HEK293 (cell line): Measurements from ENCODE around the gene MAP3K12.

Source experiments
- GLI4 ChIP-seq: fragments of 450-650 bp; formaldehyde crosslinking; IDR thresholded peaks from 2 replicates; pipeline ENCODE4 v1.5.1; 2016; ENCODE audit warnings: missing biosample characterization, missing genetic modification characterization
- OSR2 ChIP-seq: fragments of 450-650 bp; formaldehyde crosslinking; IDR thresholded peaks from 2 replicates; pipeline ENCODE4 v1.5.1; 2016; ENCODE audit warnings: missing biosample characterization, missing genetic modification characterization
- REPIN1 ChIP-seq: fragments of 450-650 bp; formaldehyde crosslinking; IDR thresholded peaks from 2 replicates; pipeline ENCODE4 v1.5.1; 2017; ENCODE audit warnings: missing biosample characterization, missing genetic modification characterization, low read depth
- SP3 ChIP-seq: fragments of 450-650 bp; formaldehyde crosslinking; IDR thresholded peaks from 2 replicates; pipeline ENCODE4 v1.5.1; 2016; ENCODE audit warnings: missing biosample characterization, missing genetic modification characterization
- TCF7L2 ChIP-seq: IDR thresholded peaks from 2 replicates; pipeline ENCODE4 v1.6.1; 2011; ENCODE audit warnings: low read depth, mild to moderate bottlenecking, inconsistent platforms, low read length, moderate library complexity, borderline replicate concordance
- ZBTB20 ChIP-seq: fragments of 450-650 bp; formaldehyde crosslinking; IDR thresholded peaks from 2 replicates; pipeline ENCODE4 v1.5.1; 2016; ENCODE audit warnings: missing biosample characterization, missing genetic modification characterization
- ZBTB21 ChIP-seq: fragments of 450-650 bp; formaldehyde crosslinking; IDR thresholded peaks from 2 replicates; pipeline ENCODE4 v1.5.1; 2017; ENCODE audit warnings: missing biosample characterization, missing genetic modification characterization
- ZEB2 ChIP-seq: fragments of 450-650 bp; formaldehyde crosslinking; IDR thresholded peaks from 2 replicates; pipeline ENCODE4 v1.5.1; 2016; ENCODE audit warnings: missing biosample characterization, missing genetic modification characterization
- ZFP69B ChIP-seq: fragments of 450-650 bp; formaldehyde crosslinking; IDR thresholded peaks from 2 replicates; pipeline ENCODE4 v1.5.1; 2016; ENCODE audit warnings: missing biosample characterization, missing genetic modification characterization
- ZNF138 ChIP-seq: fragments of 450-650 bp; formaldehyde crosslinking; IDR thresholded peaks from 2 replicates; pipeline ENCODE4 v1.5.1; 2016; ENCODE audit warnings: missing biosample characterization, missing genetic modification characterization, borderline replicate concordance
- ZNF155 ChIP-seq: fragments of 450-650 bp; formaldehyde crosslinking; IDR thresholded peaks from 2 replicates; pipeline ENCODE4 v1.5.1; 2016; ENCODE audit warnings: missing biosample characterization, missing genetic modification characterization
- ZNF16 ChIP-seq: fragments of 450-650 bp; formaldehyde crosslinking; IDR thresholded peaks from 2 replicates; pipeline ENCODE4 v1.5.1; 2016; ENCODE audit warnings: low read depth, missing biosample characterization, missing genetic modification characterization
- ZNF211 ChIP-seq: fragments of 450-650 bp; formaldehyde crosslinking; IDR thresholded peaks from 2 replicates; pipeline ENCODE4 v1.5.1; 2016; ENCODE audit warnings: low read depth, missing biosample characterization, missing genetic modification characterization
- ZNF223 ChIP-seq: fragments of 450-650 bp; formaldehyde crosslinking; IDR thresholded peaks from 2 replicates; pipeline ENCODE4 v1.5.1; 2016; ENCODE audit warnings: missing biosample characterization, missing genetic modification characterization
- ZNF23 ChIP-seq: fragments of 450-650 bp; formaldehyde crosslinking; IDR thresholded peaks from 2 replicates; pipeline ENCODE4 v1.5.1; 2016; ENCODE audit warnings: missing biosample characterization, missing genetic modification characterization, borderline replicate concordance
- ZNF324 ChIP-seq: fragments of 450-650 bp; formaldehyde crosslinking; IDR thresholded peaks from 2 replicates; pipeline ENCODE4 v1.5.1; 2016; ENCODE audit warnings: missing biosample characterization, missing genetic modification characterization
- ZNF366 ChIP-seq: fragments of 450-650 bp; formaldehyde crosslinking; conservative IDR thresholded peaks from 2 replicates; pipeline ENCODE4 v1.5.1; 2016; ENCODE audit warnings: missing biosample characterization, missing genetic modification characterization
- ZNF426 ChIP-seq: fragments of 450-650 bp; formaldehyde crosslinking; IDR thresholded peaks from 2 replicates; pipeline ENCODE4 v1.5.1; 2017; ENCODE audit warnings: missing biosample characterization, missing genetic modification characterization, mild to moderate bottlenecking, inconsistent platforms, moderate library complexity
- ZNF571 ChIP-seq: fragments of 450-650 bp; formaldehyde crosslinking; IDR thresholded peaks from 2 replicates; pipeline ENCODE4 v1.5.0; 2017; ENCODE audit warnings: missing biosample characterization, missing genetic modification characterization
- ZNF585B ChIP-seq: fragments of 450-650 bp; formaldehyde crosslinking; IDR thresholded peaks from 2 replicates; pipeline ENCODE4 v1.5.1; 2016; ENCODE audit warnings: missing biosample characterization, missing genetic modification characterization
- ZNF596 ChIP-seq: fragments of 450-650 bp; IDR thresholded peaks from 2 replicates; pipeline ENCODE4 v1.5.0; 2018; ENCODE audit warnings: missing biosample characterization, mild to moderate bottlenecking, missing genetic modification characterization, moderate library complexity
- ZNF600 ChIP-seq: fragments of 450-650 bp; formaldehyde crosslinking; IDR thresholded peaks from 2 replicates; pipeline ENCODE4 v1.5.1; 2016; ENCODE audit warnings: missing biosample characterization, missing genetic modification characterization
- ZNF621 ChIP-seq: fragments of 450-650 bp; formaldehyde crosslinking; IDR thresholded peaks from 2 replicates; pipeline ENCODE4 v1.5.1; 2017; ENCODE audit warnings: missing biosample characterization, missing genetic modification characterization
- ZNF654 ChIP-seq: fragments of 450-650 bp; formaldehyde crosslinking; IDR thresholded peaks from 2 replicates; pipeline ENCODE4 v1.5.1; 2016; ENCODE audit warnings: low read depth, missing biosample characterization, missing genetic modification characterization
- ZNF792 ChIP-seq: fragments of 450-650 bp; formaldehyde crosslinking; IDR thresholded peaks from 2 replicates; pipeline ENCODE4 v1.5.1; 2016; ENCODE audit warnings: missing biosample characterization, missing genetic modification characterization
- ZSCAN16 ChIP-seq: fragments of 450-650 bp; formaldehyde crosslinking; IDR thresholded peaks from 2 replicates; pipeline ENCODE4 v1.5.1; 2016; ENCODE audit warnings: missing biosample characterization, missing genetic modification characterization
- TF ChIP-seq, protein P1 (sequence below): fragments of 450-650 bp; formaldehyde crosslinking; IDR thresholded peaks from 2 replicates; pipeline ENCODE4 v1.5.1; 2016; ENCODE audit warnings: missing biosample characterization, missing genetic modification characterization
- TF ChIP-seq, protein P2 (sequence below): fragments of 450-650 bp; formaldehyde crosslinking; IDR thresholded peaks from 2 replicates; pipeline ENCODE4 v1.5.1; 2016; ENCODE audit warnings: missing biosample characterization, missing genetic modification characterization
- TF ChIP-seq, protein P3 (sequence below): fragments of 450-650 bp; formaldehyde crosslinking; IDR thresholded peaks from 2 replicates; pipeline ENCODE4 v1.5.1; 2016; ENCODE audit warnings: missing biosample characterization, missing genetic modification characterization
- TF ChIP-seq, protein P4 (sequence below): fragments of 450-650 bp; formaldehyde crosslinking; IDR thresholded peaks from 2 replicates; pipeline ENCODE4 v1.5.1; 2016; ENCODE audit warnings: missing biosample characterization, missing genetic modification characterization
- TF ChIP-seq, protein P5 (sequence below): fragments of 450-650 bp; formaldehyde crosslinking; IDR thresholded peaks from 2 replicates; pipeline ENCODE4 v1.5.1; 2016; ENCODE audit warnings: missing biosample characterization, missing genetic modification characterization, borderline replicate concordance

MAP3K12 gene

DNA sequence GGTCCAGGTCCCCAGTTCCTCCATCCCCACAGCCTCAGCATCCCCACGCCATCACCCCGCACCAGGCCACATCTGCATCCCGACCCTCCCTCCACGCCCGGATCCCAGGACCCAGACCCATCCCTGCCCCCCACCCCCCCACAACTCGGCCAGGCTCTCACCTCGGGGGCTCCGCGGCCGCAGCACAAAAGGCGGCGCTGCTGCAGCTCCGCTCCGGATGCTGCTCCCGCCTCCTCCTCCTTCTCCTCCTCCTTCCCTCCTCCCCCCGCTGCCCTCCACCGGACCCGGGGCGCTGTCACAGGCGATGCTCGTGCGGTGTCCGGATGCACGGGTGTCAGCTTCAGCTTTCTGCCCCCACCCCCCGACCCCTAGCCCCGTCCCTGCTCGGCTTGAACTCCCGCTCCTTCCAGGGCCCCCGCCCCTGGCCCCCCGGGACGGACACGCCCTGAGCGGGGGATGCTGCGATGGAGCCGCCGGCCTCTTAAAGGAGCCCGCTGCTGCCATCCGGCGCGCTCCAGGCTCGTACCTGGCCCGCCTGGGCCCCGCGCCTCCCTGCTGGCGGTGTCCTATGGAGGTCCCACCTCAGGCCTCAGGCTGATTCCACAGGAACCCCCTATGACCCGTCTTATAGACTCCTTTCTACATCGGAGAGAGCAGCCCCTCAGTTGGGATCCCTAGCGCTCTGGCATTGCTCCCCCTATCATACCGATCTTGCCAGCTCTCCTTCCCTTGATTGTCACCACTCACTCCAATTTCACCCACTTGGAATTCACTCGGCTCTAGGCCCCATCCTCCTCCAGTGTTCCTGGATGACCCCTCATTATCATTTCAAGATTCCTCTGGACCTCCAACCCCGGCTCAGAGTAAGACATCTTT is at the start of gene MAP3K12 (continued):
- TF ChIP-seq, protein P1, sequence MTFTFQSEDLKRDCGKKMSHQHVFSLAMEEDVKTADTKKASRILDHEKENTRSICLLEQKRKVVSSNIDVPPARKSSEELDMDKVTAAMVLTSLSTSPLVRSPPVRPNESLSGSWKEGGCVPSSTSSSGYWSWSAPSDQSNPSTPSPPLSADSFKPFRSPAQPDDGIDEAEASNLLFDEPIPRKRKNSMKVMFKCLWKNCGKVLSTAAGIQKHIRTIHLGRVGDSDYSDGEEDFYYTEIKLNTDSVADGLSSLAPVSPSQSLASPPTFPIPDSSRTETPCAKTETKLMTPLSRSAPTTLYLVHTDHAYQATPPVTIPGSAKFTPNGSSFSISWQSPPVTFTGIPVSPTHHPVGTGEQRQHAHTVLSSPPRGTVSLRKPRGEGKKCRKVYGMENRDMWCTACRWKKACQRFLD (tag by site-specific recombination) = no peak
- TF ChIP-seq ZNF585B (tag by site-specific recombination) (no peak), ZNF654 (no peak), ZNF324 (tag by site-specific recombination) (no peak), TCF7L2 (no peak), ZNF155 (tag by site-specific recombination) (no peak), REPIN1 (tag by site-specific recombination) (no peak), OSR2 (tag by site-specific recombination) (no peak), ZNF366 (tag by site-specific recombination) (no peak; the same call in 1 of the 2 replicates), ZNF138 (tag by site-specific recombination) (no peak), SP3 (tag by site-specific recombination) (peak; percentile 59), ZBTB20 (tag by site-specific recombination) (peak; percentile 7; the same call in 1 of the 2 replicates), ZNF792 (no peak), ZNF426 (tag by site-specific recombination) (no peak), ZNF571 (tag by site-specific recombination) (no peak), ZFP69B (tag by site-specific recombination) (peak; percentile 77; the same call in 1 of the 2 replicates), ZNF23 (tag by site-specific recombination) (no peak), GLI4 (tag by site-specific recombination) (no peak), ZNF596 (tag by site-specific recombination) (no peak), ZNF223 (tag by site-specific recombination) (no peak), ZNF600 (peak; percentile 82), ZBTB21 (no peak), ZSCAN16 (tag by site-specific recombination) (no peak), ZNF211 (tag by site-specific recombination) (no peak), ZNF16 (tag by site-specific recombination) (no peak), ZNF621 (tag by site-specific recombination) (no peak), ZEB2 (tag by site-specific recombination) (no peak)
- TF ChIP-seq, protein P2, sequence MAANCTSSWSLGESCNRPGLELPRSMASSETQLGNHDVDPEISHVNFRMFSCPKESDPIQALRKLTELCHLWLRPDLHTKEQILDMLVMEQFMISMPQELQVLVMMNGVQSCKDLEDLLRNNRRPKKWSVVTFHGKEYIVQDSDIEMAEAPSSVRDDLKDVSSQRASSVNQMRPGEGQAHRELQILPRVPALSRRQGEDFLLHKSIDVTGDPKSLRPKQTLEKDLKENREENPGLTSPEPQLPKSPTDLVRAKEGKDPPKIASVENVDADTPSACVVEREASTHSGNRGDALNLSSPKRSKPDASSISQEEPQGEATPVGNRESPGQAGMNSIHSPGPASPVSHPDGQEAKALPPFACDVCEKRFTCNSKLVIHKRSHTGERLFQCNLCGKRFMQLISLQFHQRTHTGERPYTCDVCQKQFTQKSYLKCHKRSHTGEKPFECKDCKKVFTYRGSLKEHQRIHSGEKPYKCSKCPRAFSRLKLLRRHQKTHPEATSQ (tag by site-specific recombination) = no peak
- TF ChIP-seq, protein P3, sequence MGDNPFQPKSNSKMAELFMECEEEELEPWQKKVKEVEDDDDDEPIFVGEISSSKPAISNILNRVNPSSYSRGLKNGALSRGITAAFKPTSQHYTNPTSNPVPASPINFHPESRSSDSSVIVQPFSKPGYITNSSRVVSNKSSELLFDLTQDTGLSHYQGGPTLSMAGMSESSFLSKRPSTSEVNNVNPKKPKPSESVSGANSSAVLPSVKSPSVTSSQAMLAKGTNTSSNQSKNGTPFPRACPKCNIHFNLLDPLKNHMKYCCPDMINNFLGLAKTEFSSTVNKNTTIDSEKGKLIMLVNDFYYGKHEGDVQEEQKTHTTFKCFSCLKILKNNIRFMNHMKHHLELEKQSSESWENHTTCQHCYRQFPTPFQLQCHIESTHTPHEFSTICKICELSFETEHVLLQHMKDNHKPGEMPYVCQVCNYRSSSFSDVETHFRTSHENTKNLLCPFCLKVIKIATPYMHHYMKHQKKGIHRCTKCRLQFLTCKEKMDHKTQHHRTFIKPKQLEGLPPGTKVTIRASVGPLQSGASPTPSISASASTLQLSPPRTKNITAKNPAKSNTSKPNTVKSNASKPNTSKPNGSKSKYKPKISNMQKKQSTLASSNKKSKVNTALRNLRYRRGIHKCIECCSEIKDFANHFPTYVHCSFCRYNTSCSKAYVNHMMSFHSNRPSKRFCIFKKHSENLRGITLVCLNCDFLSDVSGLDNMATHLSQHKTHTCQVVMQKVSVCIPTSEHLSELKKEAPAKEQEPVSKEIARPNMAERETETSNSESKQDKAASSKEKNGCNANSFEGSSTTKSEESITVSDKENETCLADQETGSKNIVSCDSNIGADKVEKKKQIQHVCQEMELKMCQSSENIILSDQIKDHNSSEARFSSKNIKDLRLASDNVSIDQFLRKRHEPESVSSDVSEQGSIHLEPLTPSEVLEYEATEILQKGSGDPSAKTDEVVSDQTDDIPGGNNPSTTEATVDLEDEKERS (tag by site-specific recombination) = no peak
- TF ChIP-seq, protein P4, sequence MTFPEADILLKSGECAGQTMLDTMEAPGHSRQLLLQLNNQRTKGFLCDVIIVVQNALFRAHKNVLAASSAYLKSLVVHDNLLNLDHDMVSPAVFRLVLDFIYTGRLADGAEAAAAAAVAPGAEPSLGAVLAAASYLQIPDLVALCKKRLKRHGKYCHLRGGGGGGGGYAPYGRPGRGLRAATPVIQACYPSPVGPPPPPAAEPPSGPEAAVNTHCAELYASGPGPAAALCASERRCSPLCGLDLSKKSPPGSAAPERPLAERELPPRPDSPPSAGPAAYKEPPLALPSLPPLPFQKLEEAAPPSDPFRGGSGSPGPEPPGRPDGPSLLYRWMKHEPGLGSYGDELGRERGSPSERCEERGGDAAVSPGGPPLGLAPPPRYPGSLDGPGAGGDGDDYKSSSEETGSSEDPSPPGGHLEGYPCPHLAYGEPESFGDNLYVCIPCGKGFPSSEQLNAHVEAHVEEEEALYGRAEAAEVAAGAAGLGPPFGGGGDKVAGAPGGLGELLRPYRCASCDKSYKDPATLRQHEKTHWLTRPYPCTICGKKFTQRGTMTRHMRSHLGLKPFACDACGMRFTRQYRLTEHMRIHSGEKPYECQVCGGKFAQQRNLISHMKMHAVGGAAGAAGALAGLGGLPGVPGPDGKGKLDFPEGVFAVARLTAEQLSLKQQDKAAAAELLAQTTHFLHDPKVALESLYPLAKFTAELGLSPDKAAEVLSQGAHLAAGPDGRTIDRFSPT (tag by site-specific recombination) = no peak
- TF ChIP-seq, protein P5, sequence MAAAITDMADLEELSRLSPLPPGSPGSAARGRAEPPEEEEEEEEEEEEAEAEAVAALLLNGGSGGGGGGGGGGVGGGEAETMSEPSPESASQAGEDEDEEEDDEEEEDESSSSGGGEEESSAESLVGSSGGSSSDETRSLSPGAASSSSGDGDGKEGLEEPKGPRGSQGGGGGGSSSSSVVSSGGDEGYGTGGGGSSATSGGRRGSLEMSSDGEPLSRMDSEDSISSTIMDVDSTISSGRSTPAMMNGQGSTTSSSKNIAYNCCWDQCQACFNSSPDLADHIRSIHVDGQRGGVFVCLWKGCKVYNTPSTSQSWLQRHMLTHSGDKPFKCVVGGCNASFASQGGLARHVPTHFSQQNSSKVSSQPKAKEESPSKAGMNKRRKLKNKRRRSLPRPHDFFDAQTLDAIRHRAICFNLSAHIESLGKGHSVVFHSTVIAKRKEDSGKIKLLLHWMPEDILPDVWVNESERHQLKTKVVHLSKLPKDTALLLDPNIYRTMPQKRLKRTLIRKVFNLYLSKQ (tag by site-specific recombination) = 0 out of 2 replicates have a peak, but pooled peaks have one; percentile 8
